Measurements from ENCODE around the gene OR10H3. TPM values are rescaled to one million over a fixed set of nuclear protein-coding genes. Genes with fewer than 3 reads are reported as not detected.

The OR10H3 gene
- total RNA-seq, 1 donor from 2014 or later, result not detected

GRCh38 chr19:15788594-15789270, 50.9 kb downstream of the OR10H3 start:
- no peak for TF ChIP-seq CTCF (IDR thresholded peaks at IDR 0.05; ENCODE audit: insufficient read depth, low read length, severe bottlenecking)
- FAIRE-seq (peak; percentile 66), DNase-seq (ENCODE audit: low read depth) (no peak)
- no peaks in the 10 kb centered on the region for H3K36me3 ChIP-seq (ENCODE audit: control insufficient read depth, insufficient read depth, low read length)
- no peak overlapping the region for H3K4me3 ChIP-seq (ENCODE audit: low read depth, low read length)
- no peaks in the 10 kb centered on the region for H3K27me3 ChIP-seq (ENCODE audit: control insufficient read depth, insufficient read depth, low read length)

GRCh38 chr19:15790096-15790495, 52.3 kb downstream of the OR10H3 start:
- FAIRE-seq, result no peak
- H3K36me3 ChIP-seq (ENCODE audit: control insufficient read depth, insufficient read depth, low read length), result no peaks in the 10 kb centered on the region
- TF ChIP-seq CTCF (IDR thresholded peaks at IDR 0.05; ENCODE audit: insufficient read depth, low read length, severe bottlenecking), result no peak
- no peak overlapping the region for H3K4me3 ChIP-seq (ENCODE audit: low read depth, low read length)
- no peak for DNase-seq (ENCODE audit: low read depth)
- H3K27me3 ChIP-seq (ENCODE audit: control insufficient read depth, insufficient read depth, low read length), result no peaks in the 10 kb centered on the region

Other genes with a start within 250 kb of the OR10H3 start
- 0.13 TPM in 1 of 2 replicates, not detected in the other for gene CYP4F22, start 229.5 kb upstream of the OR10H3 start, total RNA-seq
- not detected in 2 replicates for gene CYP4F8, start 122.8 kb upstream of the OR10H3 start, total RNA-seq
- 2.9 and 3.2 TPM in 2 replicates for gene CYP4F3, start 97.1 kb upstream of the OR10H3 start, total RNA-seq
- 2.6 and 7.8 TPM in 2 replicates for gene CYP4F12, start 64.9 kb upstream of the OR10H3 start, total RNA-seq
- not detected in 2 replicates for gene OR10H2, start 10.0 kb upstream of the OR10H3 start, total RNA-seq
- gene OR10H5, start 49.7 kb downstream of the OR10H3 start, total RNA-seq, result not detected in 2 replicates
- not detected in 2 replicates for gene OR10H1, start 77.7 kb downstream of the OR10H3 start, total RNA-seq
- gene CYP4F2, start 160.1 kb downstream of the OR10H3 start, total RNA-seq, result under 0.01 TPM in 1 of 2 replicates, not detected in the other
- gene CYP4F11, start 196.5 kb downstream of the OR10H3 start, total RNA-seq, result 0.79 and 2.7 TPM in 2 replicates
- gene OR10H4, start 211.0 kb downstream of the OR10H3 start, total RNA-seq, result not detected in 2 replicates

Measured in bronchial epithelial cell (primary cell).